ENCODE measurements around the gene ABCA5. TPM values are rescaled to one million over a fixed set of nuclear protein-coding genes. Genes with fewer than 3 reads are reported as not detected.

The ABCA5 gene
- polyA plus RNA-seq, 1 donor from 2014 or later, result 91.7 TPM

DNA sequence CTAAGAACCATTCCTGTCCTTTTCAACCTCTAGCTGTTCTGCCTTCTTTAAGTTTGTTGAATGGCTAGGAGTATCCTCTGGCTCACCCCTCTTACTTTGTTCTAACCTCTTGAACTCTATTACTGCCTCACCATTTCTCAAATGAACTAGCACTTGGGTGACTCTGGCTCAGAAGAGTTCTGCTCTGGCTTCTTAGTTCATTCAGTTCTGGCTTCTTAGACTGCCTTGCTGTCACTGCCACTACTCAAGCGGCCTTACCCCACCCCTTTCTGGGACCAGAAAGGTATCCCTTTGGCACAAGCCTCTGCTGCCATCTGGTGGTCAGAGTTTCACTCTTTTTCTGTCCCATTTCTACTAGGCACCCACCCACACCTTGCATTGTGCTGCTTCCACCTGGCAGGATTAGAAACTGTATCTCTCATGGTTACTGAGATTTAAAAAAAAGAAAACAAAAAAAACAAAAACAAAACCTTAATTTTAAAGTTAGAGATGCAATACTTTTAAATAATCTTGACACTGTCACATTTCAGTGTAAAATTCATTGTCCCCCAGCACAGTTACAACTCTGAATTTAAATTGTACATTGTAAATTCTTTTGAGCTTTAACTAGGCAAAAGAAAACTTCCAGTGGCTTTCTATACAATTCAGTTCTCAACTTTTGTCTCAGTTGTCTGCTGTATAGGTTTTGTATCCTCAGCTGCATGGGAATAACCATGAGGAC is 91.4 kb downstream of the ABCA5 start:
- no peak overlapping the region for H3K4me2 ChIP-seq (ENCODE audit: low read length)
- no peaks in the 10 kb centered on the region for H3K9me3 ChIP-seq (ENCODE audit: low read length)
- no peaks in the 10 kb centered on the region for H3K79me2 ChIP-seq (replicated peaks; ENCODE audit: insufficient read depth, low read length)
- H3K9me2 ChIP-seq (ENCODE audit: insufficient read depth, low read length), result no peaks in the 10 kb centered on the region
- H3K36me3 ChIP-seq (ENCODE audit: insufficient read depth, low read length), result no peaks in the 10 kb centered on the region
- H3K9ac ChIP-seq (ENCODE audit: low read length), result no peak overlapping the region
- TF ChIP-seq RAD21 (conservative IDR thresholded peaks at IDR 0.05) (peak; percentile 96), TAF1 (IDR thresholded peaks at IDR 0.05; ENCODE audit: low read depth) (no peak), EP300 (conservative IDR thresholded peaks at IDR 0.05; ENCODE audit: poor library complexity, severe bottlenecking) (no peak), EZH2 (IDR thresholded peaks at IDR 0.05; ENCODE audit: borderline replicate concordance, insufficient read depth, low read length, poor library complexity, severe bottlenecking) (no peak), POLR2AphosphoS5 (IDR thresholded peaks at IDR 0.05) (no peak), MXI1 (conservative IDR thresholded peaks at IDR 0.05; ENCODE audit: poor library complexity, severe bottlenecking) (no peak), SMC3 (conservative IDR thresholded peaks at IDR 0.05; ENCODE audit: poor library complexity) (peak; percentile 97)
- TF ChIP-seq, protein P1, sequence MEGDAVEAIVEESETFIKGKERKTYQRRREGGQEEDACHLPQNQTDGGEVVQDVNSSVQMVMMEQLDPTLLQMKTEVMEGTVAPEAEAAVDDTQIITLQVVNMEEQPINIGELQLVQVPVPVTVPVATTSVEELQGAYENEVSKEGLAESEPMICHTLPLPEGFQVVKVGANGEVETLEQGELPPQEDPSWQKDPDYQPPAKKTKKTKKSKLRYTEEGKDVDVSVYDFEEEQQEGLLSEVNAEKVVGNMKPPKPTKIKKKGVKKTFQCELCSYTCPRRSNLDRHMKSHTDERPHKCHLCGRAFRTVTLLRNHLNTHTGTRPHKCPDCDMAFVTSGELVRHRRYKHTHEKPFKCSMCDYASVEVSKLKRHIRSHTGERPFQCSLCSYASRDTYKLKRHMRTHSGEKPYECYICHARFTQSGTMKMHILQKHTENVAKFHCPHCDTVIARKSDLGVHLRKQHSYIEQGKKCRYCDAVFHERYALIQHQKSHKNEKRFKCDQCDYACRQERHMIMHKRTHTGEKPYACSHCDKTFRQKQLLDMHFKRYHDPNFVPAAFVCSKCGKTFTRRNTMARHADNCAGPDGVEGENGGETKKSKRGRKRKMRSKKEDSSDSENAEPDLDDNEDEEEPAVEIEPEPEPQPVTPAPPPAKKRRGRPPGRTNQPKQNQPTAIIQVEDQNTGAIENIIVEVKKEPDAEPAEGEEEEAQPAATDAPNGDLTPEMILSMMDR (IDR thresholded peaks at IDR 0.05; ENCODE audit: poor library complexity, severe bottlenecking), result peak; percentile 94
- no peak overlapping the region for H3K27ac ChIP-seq (ENCODE audit: low read length)
- no peaks in the 10 kb centered on the region for H3F3A ChIP-seq (ENCODE audit: insufficient read depth, low read length, poor library complexity, severe bottlenecking)
- no peaks in the 10 kb centered on the region for H4K20me1 ChIP-seq (ENCODE audit: insufficient read depth)
- no peak overlapping the region for H2AFZ ChIP-seq (ENCODE audit: low read depth, low read length)
- H3K4me3 ChIP-seq (ENCODE audit: low read length), result no peak overlapping the region
- no peaks in the 10 kb centered on the region for H3K27me3 ChIP-seq (ENCODE audit: insufficient read depth, low read depth, low read length)

GRCh38 chr17:69232650-69233049 is 94.3 kb downstream of the ABCA5 start:
- no peak overlapping the region for H3K4me3 ChIP-seq (ENCODE audit: low read length)
- H3K79me2 ChIP-seq (replicated peaks; ENCODE audit: insufficient read depth, low read length), result no peaks in the 10 kb centered on the region
- no peak overlapping the region for H3K9ac ChIP-seq (ENCODE audit: low read length)
- no peaks in the 10 kb centered on the region for H3F3A ChIP-seq (ENCODE audit: insufficient read depth, low read length, poor library complexity, severe bottlenecking)
- no peaks in the 10 kb centered on the region for H3K36me3 ChIP-seq (ENCODE audit: insufficient read depth, low read length)
- no peaks in the 10 kb centered on the region for H3K9me3 ChIP-seq (ENCODE audit: low read length)
- H2AFZ ChIP-seq (ENCODE audit: low read depth, low read length), result no peak overlapping the region
- H3K27ac ChIP-seq (ENCODE audit: low read length), result no peak overlapping the region
- no peaks in the 10 kb centered on the region for H3K27me3 ChIP-seq (ENCODE audit: insufficient read depth, low read depth, low read length)
- no peaks in the 10 kb centered on the region for H4K20me1 ChIP-seq (ENCODE audit: insufficient read depth)
- H3K4me2 ChIP-seq (ENCODE audit: low read length), result no peak overlapping the region
- TF ChIP-seq SMC3 (conservative IDR thresholded peaks at IDR 0.05; ENCODE audit: poor library complexity) (no peak), RAD21 (conservative IDR thresholded peaks at IDR 0.05) (no peak), POLR2AphosphoS5 (IDR thresholded peaks at IDR 0.05) (no peak), EZH2 (IDR thresholded peaks at IDR 0.05; ENCODE audit: borderline replicate concordance, insufficient read depth, low read length, poor library complexity, severe bottlenecking) (no peak), TAF1 (IDR thresholded peaks at IDR 0.05; ENCODE audit: low read depth) (no peak), EP300 (conservative IDR thresholded peaks at IDR 0.05; ENCODE audit: poor library complexity, severe bottlenecking) (no peak), MXI1 (conservative IDR thresholded peaks at IDR 0.05; ENCODE audit: poor library complexity, severe bottlenecking) (no peak)
- TF ChIP-seq, protein P1 (IDR thresholded peaks at IDR 0.05; ENCODE audit: poor library complexity, severe bottlenecking), result no peak
- TF ChIP-seq, protein P2, sequence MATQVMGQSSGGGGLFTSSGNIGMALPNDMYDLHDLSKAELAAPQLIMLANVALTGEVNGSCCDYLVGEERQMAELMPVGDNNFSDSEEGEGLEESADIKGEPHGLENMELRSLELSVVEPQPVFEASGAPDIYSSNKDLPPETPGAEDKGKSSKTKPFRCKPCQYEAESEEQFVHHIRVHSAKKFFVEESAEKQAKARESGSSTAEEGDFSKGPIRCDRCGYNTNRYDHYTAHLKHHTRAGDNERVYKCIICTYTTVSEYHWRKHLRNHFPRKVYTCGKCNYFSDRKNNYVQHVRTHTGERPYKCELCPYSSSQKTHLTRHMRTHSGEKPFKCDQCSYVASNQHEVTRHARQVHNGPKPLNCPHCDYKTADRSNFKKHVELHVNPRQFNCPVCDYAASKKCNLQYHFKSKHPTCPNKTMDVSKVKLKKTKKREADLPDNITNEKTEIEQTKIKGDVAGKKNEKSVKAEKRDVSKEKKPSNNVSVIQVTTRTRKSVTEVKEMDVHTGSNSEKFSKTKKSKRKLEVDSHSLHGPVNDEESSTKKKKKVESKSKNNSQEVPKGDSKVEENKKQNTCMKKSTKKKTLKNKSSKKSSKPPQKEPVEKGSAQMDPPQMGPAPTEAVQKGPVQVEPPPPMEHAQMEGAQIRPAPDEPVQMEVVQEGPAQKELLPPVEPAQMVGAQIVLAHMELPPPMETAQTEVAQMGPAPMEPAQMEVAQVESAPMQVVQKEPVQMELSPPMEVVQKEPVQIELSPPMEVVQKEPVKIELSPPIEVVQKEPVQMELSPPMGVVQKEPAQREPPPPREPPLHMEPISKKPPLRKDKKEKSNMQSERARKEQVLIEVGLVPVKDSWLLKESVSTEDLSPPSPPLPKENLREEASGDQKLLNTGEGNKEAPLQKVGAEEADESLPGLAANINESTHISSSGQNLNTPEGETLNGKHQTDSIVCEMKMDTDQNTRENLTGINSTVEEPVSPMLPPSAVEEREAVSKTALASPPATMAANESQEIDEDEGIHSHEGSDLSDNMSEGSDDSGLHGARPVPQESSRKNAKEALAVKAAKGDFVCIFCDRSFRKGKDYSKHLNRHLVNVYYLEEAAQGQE (IDR thresholded peaks at IDR 0.05; ENCODE audit: borderline replicate concordance), result no peak
- no peaks in the 10 kb centered on the region for H3K9me2 ChIP-seq (ENCODE audit: insufficient read depth, low read length)
